Left ventricle myocardium inferior (tissue), 1 donor: ENCODE data around the gene OR52I1. TPM values are rescaled to one million over a fixed set of nuclear protein-coding genes. Genes with fewer than 3 reads are reported as not detected.

ENCODE experiments used
- DNase-seq: peaks from one replicate; pipeline ENCODE4 v3.0.0-alpha.2; 2020
- H3K27ac ChIP-seq: fragments of 200-600 bp; replicated peaks from 2 replicates; pipeline ENCODE4 v1.8.0; 2021
- H3K27me3 ChIP-seq: fragments of 200-600 bp; 2 replicates; pipeline ENCODE4 v1.8.0; 2021; ENCODE audit warnings: low read depth
- H3K36me3 ChIP-seq: fragments of 200-600 bp; 2 replicates; pipeline ENCODE4 v1.8.0; 2021
- H3K4me1 ChIP-seq: fragments of 200-600 bp; 2 replicates; pipeline ENCODE4 v1.8.0; 2021
- H3K4me3 ChIP-seq: fragments of 200-600 bp; 2 replicates; pipeline ENCODE4 v1.8.0; 2021; ENCODE audit warnings: mild to moderate bottlenecking, moderate library complexity
- H3K9me3 ChIP-seq: fragments of 200-600 bp; replicated peaks from 2 replicates; pipeline ENCODE4 v1.8.0; 2021
- CTCF ChIP-seq: fragments of 200-600 bp; IDR thresholded peaks from 2 replicates; pipeline ENCODE4 v1.8.0; 2021; ENCODE audit warnings: antibody characterized with exemption, mild to moderate bottlenecking, borderline replicate concordance
- intact Hi-C: fragments of 100-400 bp; cut with micrococcal nuclease; formaldehyde crosslinking; loops from one replicate; pipeline ENCODE4 v1.11.0; 2022
- long read RNA-seq: library from polyadenylated mRNA; unstranded; transcript quantifications from one replicate; pipeline ENCODE4 v2.0.0, GENCODE V29; 2021
- total RNA-seq: library from RNA; stranded (reverse); fragmentation: NEBNext Ultra II Directional; extraction: Animal tissue kit (Norgen Biotek cat#: 25700); gene quantifications from one replicate; pipeline ENCODE4 v1.2.1, GENCODE V29; 2021
- donor health status: DM: no; HTN: yes; CAD: no; lungs with severe emphysema.

The OR52I1 gene
- not detected for total RNA-seq
- long read RNA-seq: 0 reads

- Histone ChIP-seq H3K36me3 (peaks cover 13% of the 10 kb centered on the region), H3K27me3 (no peaks in the 10 kb centered on the region), H3K27ac (no peak within 1 kb of the TSS), H3K4me1 (no peaks in the 10 kb centered on the region), H3K9me3 (no peaks in the 10 kb centered on the region), H3K4me3 (no peak within 1 kb of the TSS)
- intact Hi-C loops: no loop called here
- no peak for TF ChIP-seq CTCF
- DNase-seq: no peak
Observed at GRCh38 chr11:4593739-4594138, at the start of gene OR52I1. Gene OR52I1, plus strand, starts transcription at chr11:4594039. Its CDS starts 0 bp downstream, at chr11:4594039.

- H3K36me3 ChIP-seq: no peaks in the 10 kb centered on the region
- H3K9me3 ChIP-seq: peaks cover under 1% of the 10 kb centered on the region
- H3K27me3 ChIP-seq: peaks cover 25% of the 10 kb centered on the region
- TF ChIP-seq CTCF: no peak
- no peaks in the 10 kb centered on the region for H3K4me1 ChIP-seq
- no peak within 1 kb of the TSS for H3K27ac ChIP-seq
- intact Hi-C loops: loop anchor here (10.0 kb wide), 1 partner anchor 360 kb away; no protein-coding TSS in a partner anchor
- DNase-seq: no peak
- no peak within 1 kb of the TSS for H3K4me3 ChIP-seq
Observed at GRCh38 chr11:4544891-4545290, 48.9 kb upstream of the OR52I1 start, which contains the start of gene OR52M1. Gene OR52M1, plus strand, starts transcription at chr11:4545191. Its CDS starts 0 bp downstream, at chr11:4545191.

- Histone ChIP-seq H3K36me3 (no peaks in the 10 kb centered on the region), H3K27ac (no peak overlapping the region), H3K4me3 (no peak overlapping the region), H3K4me1 (no peaks in the 10 kb centered on the region), H3K9me3 (peaks cover 17% of the 10 kb centered on the region), H3K27me3 (peaks cover 10% of the 10 kb centered on the region)
- intact Hi-C loops: loop anchor here (10.0 kb wide), 1 partner anchor 362 kb away; no protein-coding TSS in a partner anchor
- TF ChIP-seq CTCF: no peak
- no peak for DNase-seq
Observed at GRCh38 chr11:4546878-4547277, 47.0 kb upstream of the OR52I1 start.

GRCh38 chr11:4547416-4547815, 46.4 kb upstream of the OR52I1 start:
- Histone ChIP-seq H3K36me3 (no peaks in the 10 kb centered on the region), H3K27ac (no peak overlapping the region), H3K9me3 (peaks cover 17% of the 10 kb centered on the region), H3K4me1 (no peaks in the 10 kb centered on the region), H3K27me3 (peaks cover 10% of the 10 kb centered on the region), H3K4me3 (no peak overlapping the region)
- intact Hi-C loops: loop anchor here (10.0 kb wide), 1 partner anchor 363 kb away; no protein-coding TSS in a partner anchor
- DNase-seq: no peak
- TF ChIP-seq CTCF: no peak

- intact Hi-C loops: no loop called here
Observed at GRCh38 chr11:4551346-4551979, 42.4 kb upstream of the OR52I1 start.

More at GRCh38 chr11:4551346-4551979, 42.4 kb upstream of the OR52I1 start:
- Histone ChIP-seq H3K36me3 (no peaks in the 10 kb centered on the region), H3K27ac (no peak overlapping the region), H3K4me3 (no peak overlapping the region), H3K9me3 (peaks cover 17% of the 10 kb centered on the region), H3K4me1 (no peaks in the 10 kb centered on the region), H3K27me3 (peaks cover 22% of the 10 kb centered on the region)
- no peak for TF ChIP-seq CTCF
- DNase-seq: no peak
